HL-60/S4 (cell line): Measurements from ENCODE around the gene RPL38.

Experiments used
- in situ Hi-C: fragments of 300-500 bp; cut with MboI; formaldehyde crosslinking; loops from 2 replicates; pipeline ENCODE4 v1.14.3; 2022; ENCODE audit warnings: low sequenced_read_pairs

RPL38 gene

DNA sequence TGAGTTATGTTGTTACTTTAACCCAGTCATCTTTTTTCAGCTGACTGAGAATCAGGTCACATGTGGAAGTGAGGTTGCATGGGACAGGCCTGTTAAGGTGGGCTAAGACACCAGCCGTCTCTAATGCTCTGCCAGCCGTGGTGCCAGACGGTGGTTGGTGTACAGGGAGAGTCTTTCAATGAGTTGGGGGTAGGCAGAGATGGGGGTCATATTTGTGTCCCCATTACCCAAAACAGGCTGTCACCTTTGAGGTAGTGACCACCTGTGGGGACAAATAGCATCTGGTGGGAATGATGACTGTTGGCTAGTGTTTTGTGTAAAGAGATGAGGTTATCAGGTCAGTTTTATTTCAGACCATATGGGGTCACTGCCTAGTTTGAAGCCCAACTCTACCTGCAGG, 1.8 kb downstream of the RPL38 start:
- in situ Hi-C loops, result no loop called here

DNA sequence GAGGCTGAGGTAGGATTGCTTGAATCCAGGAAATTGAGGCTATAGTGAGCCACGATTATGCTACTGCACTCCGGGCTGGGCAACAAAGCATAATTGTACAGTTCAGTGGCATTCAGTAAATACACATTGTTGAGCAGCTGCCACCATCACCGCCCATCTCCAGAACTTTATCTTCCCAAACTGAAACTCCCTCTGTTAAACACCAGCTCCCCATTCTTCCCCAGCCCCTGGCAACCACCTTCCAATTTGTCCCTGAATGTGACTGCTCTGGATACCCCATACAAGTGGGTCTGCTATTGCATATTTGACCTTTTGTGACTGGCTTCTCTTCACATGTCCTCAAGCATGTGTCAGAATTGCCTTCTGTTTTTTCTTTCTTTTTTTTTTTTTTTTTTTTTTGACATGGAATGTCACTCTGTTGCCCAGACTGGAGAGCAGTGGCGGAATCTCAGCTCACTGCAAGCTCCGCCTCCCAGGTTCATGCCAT, 2.9 kb downstream of the RPL38 start:
- in situ Hi-C loops, result no loop called here

DNA sequence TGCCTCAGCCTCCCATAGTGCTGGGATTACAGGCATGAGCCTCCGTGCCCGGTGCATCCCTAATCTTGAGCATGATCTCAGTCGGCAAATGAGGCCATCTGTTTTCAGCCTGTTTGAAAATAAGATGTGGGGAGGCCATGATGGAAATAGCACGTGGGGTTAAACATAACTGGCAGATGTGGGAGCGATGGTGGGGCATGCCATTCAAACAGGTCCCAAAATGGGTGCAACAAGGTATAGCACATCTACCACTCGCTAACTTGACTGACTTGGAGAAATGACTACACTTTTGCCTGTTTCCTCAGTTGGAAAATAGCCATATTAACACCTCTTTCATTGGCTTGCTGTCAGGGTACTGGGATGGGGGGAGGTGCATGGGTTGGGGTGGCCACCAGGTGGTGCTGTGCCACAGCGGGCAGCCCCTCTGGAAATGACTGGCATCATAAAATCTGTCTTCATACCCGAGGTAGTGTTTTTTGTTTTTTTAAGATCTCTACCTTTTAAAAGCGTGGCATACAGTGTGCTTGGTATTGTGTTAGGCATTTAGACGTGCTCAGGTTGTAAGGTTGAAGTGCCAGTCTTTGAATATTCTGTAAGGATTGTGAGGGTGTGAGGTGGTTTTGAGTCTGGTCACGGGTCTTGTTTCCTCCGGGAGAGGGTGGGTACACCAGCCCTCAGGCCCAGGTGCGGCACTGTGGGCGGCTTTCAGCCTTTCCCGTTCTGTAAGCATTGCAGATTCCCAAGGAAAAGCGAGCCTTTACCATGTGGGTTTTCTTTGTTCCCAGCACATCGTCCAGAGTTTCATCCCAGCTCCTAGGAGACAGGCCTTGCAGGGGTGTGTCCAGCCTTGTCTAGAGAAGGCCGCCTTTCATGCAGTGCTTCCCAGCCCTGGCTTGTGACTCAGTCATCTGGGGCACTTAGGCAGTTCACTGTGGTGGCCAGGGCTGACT, 7.0 kb downstream of the RPL38 start:
- in situ Hi-C loops, result loop anchor here (10.0 kb wide), 1 partner anchor 144 kb away; no protein-coding TSS in a partner anchor

DNA sequence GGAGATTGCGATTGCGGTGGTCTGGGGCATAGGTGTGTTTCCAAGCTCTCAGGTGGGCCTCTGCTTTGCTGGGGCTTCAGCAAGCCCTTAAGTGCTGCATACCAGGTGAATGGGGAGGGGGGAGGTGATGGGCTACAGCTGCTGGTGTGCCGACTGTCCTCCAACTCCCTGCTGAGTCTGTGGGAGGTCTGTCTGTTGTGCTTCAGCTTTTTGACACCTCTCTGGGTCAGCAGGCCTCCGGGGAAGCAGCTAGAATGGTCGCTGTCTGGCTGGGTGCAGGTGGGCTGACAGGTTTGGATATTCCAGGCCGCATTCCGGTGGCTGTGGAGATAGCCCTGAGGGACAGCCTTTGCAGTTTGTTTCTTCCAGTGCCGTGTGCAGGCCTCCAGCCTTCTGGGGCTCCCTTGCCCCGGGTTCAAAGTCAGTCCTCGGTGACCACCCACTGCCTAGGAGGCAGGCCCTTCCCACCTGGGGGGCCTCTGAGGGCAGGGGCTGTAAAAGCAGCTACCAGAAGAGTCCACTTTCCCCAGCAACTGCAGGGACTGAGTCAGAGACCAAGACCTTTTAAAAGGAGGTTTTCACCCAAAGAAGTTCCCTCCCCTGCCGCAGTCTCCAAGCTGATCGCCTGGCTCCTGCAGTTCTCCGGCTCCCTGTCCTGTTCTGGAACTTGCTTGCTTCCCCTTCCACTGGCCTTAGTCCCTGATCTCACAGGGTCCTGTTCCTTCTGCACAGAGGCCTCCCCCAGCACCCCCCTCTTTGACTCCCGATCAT, 7.8 kb downstream of the RPL38 start:
- in situ Hi-C loops, result loop anchor here (10.0 kb wide), 1 partner anchor 143 kb away; no protein-coding TSS in a partner anchor

DNA sequence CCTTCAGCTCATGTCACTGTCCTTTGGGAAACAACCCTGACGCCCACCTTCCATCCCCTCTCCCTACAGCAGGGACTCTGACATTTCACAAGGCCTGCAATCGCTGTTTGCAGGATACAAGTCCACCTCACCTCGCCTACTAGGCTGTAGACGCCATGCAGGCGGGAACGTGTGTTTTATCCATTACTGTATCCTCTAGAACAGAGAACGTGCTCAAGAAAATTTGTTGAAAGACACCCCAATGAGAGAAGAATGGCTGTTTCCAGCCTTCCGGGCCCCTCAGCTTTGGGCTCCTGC, 8.4 kb downstream of the RPL38 start:
- in situ Hi-C loops, result loop anchor here (10.0 kb wide), 1 partner anchor 143 kb away; no protein-coding TSS in a partner anchor

DNA sequence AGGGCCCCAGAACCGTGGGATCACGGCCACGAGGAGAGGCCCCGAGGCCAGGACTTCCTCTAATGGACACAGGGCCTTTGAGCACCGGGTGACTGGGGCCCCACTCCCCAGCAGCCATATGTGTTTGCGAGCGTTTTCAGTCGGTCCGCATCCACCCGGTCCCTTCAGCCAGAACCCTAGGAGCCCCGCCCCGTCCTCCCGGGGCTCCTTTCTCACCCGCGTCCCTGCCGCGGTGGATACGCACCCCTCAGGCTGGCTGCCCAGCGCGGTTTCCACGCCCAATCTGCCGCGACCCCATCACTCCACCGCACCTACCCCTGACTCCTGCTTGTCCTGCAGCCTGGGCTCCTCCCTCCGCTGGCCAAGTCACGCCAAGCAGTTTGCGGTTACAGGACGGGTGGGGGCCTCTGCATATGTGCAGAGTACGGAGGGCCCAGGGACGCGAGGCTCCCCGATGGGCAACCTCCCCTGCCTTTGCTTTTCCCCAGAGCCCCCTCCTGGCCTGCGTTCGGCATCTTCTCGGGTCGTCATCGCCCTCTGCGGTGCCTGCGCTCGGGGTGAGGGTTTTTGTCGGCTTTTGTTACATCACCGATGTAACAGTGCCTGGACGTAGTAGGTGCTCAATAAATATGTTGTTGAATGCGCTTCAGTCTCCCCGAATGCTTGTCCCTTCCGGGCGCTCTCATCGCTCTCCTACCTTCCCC, 8.9 kb downstream of the RPL38 start:
- in situ Hi-C loops, result loop anchor here (10.0 kb wide), 1 partner anchor 142 kb away; no protein-coding TSS in a partner anchor

DNA sequence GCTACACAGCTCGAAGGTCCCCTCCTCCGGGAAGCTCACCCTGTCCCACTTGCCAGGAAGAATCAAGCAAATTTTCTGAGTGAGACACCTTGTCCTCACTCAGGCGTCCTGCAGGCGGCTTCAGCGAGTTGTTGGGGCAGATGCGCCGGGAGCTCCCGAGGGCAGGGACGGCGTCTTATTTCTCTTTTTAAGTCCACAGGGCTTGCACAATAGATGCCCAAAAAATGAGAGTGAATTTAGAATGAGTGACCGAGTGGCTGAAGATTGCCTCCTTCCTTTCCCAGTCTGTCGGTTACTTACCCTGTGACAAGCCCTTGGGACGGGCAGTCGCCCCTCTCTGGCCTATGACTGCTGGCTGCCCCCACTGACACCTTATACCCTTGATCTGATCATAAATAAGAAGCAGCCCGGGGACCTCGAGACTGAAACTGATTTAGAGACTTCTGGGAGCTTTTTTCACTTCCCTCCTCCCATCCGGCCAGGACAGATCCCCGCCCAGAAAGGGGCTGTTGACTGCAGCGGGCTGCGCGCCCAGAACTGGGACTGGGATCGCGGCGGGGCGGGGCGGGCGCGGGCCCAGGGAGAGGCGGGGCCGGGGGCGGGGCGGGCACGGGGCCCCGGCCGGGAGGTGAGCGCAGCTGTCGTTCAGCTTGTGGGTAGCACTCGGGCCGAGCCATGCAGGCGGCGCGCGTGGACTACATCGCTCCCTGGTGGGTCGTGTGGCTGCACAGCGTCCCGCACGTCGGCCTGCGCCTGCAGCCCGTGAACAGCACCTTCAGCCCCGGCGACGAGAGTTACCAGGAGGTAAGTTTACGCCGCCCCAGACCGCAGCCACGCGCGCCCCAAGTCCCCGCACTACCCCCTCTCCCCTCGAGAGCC, 9.7 kb downstream of the RPL38 start, which contains the start of gene TTYH2:
TSS of gene TTYH2 (plus strand) at position 659 of the 879 bp plus-strand sequence. CDS start at position 676, 17 bp downstream.
- in situ Hi-C loops, result loop anchor here (10.0 kb wide), 1 partner anchor 142 kb away; no protein-coding TSS in a partner anchor

DNA sequence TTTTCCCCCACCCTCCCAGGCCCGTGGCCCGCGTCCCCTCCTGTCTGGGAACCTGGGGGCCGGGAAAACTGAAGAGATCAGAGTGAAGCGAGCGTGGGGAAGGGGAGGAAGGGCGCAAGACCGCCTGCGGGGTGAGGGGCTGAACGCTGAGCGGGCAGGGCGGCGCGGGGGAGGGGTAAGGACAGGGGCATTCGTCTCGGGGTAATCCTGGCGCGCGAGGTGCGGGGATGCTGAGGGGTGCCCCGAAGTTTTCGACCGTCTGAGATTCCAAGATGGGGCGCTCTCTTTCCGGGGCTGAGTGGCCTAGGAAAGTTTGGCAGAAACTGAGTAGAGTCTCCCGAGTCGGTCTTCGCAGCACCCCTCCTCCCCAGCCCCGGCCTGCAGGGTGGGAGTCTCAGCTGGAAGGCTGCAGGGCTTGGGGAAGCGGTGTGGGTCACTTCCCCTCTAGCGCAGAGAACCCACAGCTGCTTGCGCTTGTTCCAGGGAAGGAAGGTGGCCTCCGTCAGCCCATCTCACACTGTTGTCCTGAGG, 10.4 kb downstream of the RPL38 start:
- in situ Hi-C loops, result loop anchor here (10.0 kb wide), 1 partner anchor 141 kb away; no protein-coding TSS in a partner anchor

DNA sequence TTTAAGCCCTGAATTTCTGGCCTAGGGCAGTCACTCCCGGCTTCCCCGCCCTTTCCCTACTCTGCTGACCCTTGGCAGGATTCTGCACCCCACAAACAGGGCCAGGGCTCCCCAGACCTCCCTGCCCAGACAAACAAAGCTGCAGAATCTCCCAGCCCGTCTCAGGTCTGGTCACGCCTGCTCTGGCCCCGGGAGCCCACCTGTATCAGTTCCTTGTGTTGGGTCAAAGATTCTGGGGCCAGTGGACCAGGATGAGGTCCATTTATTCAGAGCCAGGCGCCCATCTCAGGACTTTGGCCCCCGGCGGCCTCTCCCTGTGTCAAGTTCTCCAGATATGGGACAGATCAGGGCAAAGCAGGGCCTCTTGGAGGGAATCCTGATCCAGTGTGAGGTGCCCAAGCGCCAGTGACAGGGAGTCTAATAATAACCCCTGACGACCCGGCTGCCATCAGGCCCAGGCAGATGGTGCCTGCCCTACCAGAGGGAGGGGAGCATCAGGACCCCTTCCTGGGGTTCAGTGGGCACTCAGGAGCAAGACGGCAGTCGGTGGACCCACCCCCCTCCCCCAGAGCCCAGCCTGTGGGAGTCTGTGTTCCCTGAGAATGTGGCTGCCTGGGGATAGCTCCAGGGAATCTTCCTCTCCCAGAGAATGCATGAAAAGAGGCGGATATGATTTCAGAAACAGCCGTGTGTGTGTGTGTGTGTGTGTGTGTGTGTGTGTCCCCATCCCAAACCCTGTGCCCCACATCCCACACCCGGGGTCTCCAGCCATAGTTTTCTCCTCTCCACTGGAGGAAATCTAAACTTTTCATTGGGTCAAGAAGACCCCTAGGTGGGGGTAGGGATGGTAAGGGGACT, 11.2 kb downstream of the RPL38 start:
- in situ Hi-C loops, result loop anchor here (10.0 kb wide), 1 partner anchor 140 kb away; no protein-coding TSS in a partner anchor

DNA sequence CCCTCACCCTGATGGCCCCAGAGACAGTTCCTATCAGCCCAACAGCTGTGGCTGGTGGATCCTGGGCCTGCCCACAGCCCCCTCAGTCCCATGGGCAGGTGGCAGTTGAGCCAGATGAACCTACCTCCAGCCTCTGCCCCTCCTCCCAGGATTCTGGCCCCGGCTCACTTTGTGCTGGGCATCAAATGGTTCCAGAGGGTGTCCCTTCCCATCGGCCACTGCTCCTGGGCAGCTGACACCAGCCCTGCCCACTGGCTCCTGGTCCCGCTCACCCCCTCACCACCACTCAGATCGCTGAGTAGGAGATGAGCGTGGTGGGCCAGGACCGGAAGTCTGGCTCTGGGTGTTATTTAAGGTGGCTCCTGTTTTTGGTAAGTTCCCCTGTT, 11.9 kb downstream of the RPL38 start:
- in situ Hi-C loops, result loop anchor here (10.0 kb wide), 1 partner anchor 139 kb away; no protein-coding TSS in a partner anchor

DNA sequence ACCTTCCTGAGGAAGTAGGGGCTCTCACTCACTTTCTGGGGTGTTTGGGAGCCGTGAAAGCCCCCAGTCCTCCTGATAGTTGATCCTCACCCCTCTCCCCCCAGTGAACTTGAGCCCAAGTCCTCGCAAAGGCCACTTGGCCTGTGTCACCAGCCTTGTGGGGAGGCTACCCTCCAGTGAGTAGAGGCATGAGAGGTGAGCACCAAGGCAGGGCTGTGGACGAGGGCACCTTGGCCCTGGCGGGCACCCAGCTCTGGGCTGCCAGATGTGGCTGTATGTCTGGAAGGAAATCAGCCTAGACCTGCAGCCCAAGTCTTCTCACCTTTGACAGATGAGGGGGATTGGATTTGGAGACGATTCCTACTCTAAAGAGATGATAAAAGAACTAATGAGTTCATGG, 13.0 kb downstream of the RPL38 start:
- in situ Hi-C loops, result loop anchor here (10.0 kb wide), 1 partner anchor 138 kb away; no protein-coding TSS in a partner anchor

DNA sequence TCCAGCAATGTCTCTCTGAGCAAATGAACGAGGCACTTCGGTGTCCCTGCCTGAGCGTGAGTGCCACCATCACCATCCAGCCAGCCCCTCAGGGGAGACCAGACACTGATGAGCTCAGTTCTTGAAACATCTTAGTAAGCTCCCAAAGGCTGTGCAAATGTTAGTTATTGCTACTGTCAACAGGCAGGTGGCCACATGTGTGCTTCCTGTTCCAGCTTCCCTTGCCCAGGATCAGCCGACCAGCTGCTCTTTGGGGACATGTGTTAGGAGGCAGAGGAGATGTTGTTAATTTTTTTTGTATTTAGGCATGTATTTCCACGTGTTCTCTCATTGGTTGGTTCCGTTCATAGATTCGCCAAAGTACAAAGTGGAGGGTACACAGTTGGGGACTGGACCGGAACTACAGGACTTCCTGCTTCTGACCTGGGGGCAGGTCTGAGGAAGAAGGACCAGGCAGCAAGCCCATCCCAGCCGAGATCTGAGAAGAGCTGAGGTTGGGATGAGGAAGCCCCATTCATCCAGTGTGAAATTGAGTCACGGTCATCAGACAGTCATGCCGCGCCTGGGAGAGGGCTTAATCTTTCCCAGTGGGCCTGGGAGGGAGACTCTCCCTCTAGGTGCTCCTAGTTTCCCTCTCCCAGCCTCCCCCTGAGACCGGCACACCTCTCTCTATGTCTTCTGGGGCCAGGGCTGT, 13.7 kb downstream of the RPL38 start:
- in situ Hi-C loops, result loop anchor here (10.0 kb wide), 1 partner anchor 138 kb away; no protein-coding TSS in a partner anchor

DNA sequence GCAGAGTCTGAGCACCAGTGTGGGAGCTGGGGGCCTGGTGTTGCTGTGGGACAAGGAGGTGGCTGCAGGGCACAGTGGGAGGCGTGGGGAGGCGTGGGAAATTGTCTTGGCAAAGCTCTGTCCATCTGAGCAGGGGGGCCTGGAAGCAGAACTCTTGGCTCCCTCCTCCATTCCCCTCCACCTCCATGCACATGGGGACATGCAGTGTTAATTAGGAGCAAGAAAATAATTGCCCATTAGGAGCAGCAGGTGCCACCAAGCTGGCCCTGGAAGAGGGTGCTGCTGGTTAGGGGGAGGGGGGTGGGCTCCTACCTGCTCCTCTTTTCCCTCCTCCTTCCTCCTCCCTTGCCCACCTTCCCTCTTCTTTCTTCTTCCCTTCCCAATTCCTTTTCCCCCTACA, 14.4 kb downstream of the RPL38 start:
- in situ Hi-C loops, result loop anchor here (10.0 kb wide), 1 partner anchor 137 kb away; no protein-coding TSS in a partner anchor

DNA sequence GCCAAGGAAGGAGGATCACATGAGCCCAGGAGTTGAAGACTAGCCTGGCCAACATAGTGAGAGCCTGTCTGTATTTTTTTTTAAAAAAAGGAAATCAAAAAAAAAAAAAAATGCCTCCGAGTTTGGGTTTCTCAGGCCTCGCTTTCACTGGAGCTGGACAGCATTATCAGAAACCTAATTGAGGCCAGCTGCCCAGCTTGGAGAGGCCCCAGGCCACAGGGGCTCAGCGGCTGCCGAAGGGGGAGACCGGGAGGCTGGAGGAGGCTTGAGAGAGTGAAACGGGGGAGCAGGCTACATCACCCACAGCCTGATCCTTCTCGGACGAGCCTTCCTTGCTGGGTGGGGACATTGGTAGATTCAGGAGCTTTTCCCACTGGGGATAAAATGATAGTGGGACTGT, 15.0 kb downstream of the RPL38 start:
- in situ Hi-C loops, result loop anchor here (10.0 kb wide), 1 partner anchor 136 kb away; no protein-coding TSS in a partner anchor

DNA sequence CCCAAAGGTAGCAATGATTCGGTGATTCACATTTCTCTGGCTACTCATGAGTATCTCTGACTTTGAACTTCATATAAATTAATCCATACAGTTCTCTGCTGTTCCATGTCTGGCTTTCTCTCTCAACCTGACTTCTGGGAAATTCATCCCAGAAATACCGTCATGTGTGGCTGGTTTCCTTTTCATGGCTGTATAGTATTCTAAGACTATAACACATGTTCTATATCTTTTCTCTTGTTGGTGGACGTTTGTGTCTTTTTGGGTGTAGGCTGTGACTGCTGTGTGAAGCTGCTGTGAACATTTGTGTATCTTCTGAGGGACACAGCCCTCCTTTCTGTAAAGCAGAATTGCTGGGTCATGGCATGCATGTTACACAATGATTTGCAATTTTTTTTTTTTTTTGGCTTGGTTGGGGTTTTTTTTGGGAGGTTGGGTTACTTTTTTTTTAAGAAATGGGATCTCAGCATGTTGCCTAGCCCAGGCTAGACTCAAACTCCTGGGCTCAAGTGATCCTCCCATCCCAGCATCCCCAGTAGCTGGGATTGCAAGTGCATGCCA, 16.2 kb downstream of the RPL38 start:
- in situ Hi-C loops, result loop anchor here (10.0 kb wide), 1 partner anchor 135 kb away; no protein-coding TSS in a partner anchor

DNA sequence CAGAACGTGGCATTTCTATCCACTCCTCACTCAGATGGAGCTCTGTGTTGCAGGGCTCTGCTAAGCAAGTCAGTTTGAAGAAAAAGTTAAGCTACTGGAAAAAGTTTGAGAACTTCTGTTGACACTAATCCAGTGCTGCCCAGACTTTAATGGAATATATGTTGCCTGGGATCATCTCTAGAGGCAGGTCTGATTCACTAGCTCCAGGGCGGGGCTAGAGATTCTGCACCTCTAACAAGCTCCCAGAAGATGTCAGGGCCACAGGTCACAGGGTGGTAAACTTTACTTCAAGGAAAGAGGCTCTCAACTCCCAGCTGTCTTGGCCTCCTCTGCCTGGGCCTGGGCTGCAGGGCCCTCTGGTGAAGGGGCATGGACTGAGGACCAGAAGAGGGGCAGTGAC, 16.7 kb downstream of the RPL38 start:
- in situ Hi-C loops, result no loop called here
